Measurements from ENCODE around the gene TEX19.

DNA sequence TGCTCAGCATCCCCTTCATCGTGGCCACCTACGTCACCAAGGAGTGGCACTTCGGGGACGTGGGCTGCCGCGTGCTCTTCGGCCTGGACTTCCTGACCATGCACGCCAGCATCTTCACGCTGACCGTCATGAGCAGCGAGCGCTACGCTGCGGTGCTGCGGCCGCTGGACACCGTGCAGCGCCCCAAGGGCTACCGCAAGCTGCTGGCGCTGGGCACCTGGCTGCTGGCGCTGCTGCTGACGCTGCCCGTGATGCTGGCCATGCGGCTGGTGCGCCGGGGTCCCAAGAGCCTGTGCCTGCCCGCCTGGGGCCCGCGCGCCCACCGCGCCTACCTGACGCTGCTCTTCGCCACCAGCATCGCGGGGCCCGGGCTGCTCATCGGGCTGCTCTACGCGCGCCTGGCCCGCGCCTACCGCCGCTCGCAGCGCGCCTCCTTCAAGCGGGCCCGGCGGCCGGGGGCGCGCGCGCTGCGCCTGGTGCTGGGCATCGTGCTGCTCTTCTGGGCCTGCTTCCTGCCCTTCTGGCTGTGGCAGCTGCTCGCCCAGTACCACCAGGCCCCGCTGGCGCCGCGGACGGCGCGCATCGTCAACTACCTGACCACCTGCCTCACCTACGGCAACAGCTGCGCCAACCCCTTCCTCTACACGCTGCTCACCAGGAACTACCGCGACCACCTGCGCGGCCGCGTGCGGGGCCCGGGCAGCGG lies 15.7 kb downstream of the TEX19 start:
- no peak for TF ChIP-seq TAF1 (IDR thresholded peaks at IDR 0.05; ENCODE audit: borderline replicate concordance, low read depth, low read length)
- TF ChIP-seq POLR2A (IDR thresholded peaks at IDR 0.05; ENCODE audit: low read depth, low read length): no peak
- no peak for TF ChIP-seq POLR2AphosphoS5 (IDR thresholded peaks at IDR 0.05; ENCODE audit: low read depth, low read length)

Measured in GM12892 (cell line).